ENCODE results near the gene GABRE. TPM values are rescaled to one million over a fixed set of nuclear protein-coding genes. Genes with fewer than 3 reads are reported as not detected.
"Not testable (repeated sequence)": the region's sequence is repeated elsewhere in the genome, so short reads cannot be mapped to it uniquely, and the experiment has no call there.

Gene GABRE
- total RNA-seq, 4 donors from 2014 or later, result 31.4 to 81.0 (median 73.4) TPM

DNA sequence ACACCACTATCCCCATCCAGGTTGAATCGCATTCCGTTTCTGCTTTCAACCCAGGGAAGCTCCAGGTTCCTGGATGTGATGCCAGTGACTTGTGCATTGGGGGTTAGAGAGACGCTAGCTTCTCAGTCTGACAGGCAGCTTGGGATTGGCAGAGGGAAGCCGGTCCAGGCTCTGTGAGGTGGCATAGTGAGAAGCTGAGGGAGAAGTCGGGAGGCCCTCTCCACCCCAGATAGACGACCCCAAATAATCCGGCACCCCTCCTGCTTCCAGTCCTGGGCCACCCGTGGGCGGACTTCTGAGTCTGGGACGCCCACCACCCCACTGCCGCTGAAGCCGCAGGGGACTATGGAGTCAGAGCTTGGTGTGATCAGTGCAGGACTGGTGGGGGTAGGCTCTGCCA lies 54.4 kb downstream of the GABRE start:
- Histone ChIP-seq H3K27ac (no peak overlapping the region), H3K4me3 (no peak overlapping the region), H3K9me3 (no peaks in the 10 kb centered on the region), H3K36me3 (no peaks in the 10 kb centered on the region), H3K27me3 (no peaks in the 10 kb centered on the region), H3K4me1 (no peaks in the 10 kb centered on the region)
- DNase-seq, result no peak
- intact Hi-C loops (cut with DNase I; ENCODE audit: low total_unique reads) (no loop called here), in situ Hi-C loops (cut with MboI; ENCODE audit: low pct_ligation_motif_present in 1 of 4, low pct_unique_long_range_greater_than_20kb in 1 of 4, low sequenced_read_pairs in 3 of 4) (no loop called here)
- WGBS, 2 donors (ENCODE audit: low coverage in 1 of 2), result 91% methylated on average over 12 of the region's 12 CpGs; no CpG with 5 or more reads in 1 of the 2 donors
- no peak for TF ChIP-seq POLR2AphosphoS5 (IDR thresholded peaks at IDR 0.05)
- TF ChIP-seq, protein P1, sequence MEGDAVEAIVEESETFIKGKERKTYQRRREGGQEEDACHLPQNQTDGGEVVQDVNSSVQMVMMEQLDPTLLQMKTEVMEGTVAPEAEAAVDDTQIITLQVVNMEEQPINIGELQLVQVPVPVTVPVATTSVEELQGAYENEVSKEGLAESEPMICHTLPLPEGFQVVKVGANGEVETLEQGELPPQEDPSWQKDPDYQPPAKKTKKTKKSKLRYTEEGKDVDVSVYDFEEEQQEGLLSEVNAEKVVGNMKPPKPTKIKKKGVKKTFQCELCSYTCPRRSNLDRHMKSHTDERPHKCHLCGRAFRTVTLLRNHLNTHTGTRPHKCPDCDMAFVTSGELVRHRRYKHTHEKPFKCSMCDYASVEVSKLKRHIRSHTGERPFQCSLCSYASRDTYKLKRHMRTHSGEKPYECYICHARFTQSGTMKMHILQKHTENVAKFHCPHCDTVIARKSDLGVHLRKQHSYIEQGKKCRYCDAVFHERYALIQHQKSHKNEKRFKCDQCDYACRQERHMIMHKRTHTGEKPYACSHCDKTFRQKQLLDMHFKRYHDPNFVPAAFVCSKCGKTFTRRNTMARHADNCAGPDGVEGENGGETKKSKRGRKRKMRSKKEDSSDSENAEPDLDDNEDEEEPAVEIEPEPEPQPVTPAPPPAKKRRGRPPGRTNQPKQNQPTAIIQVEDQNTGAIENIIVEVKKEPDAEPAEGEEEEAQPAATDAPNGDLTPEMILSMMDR (IDR thresholded peaks at IDR 0.05), result no peak
- TF ChIP-seq POLR2A (IDR thresholded peaks at IDR 0.05), result no peak
- TF ChIP-seq EP300 (IDR thresholded peaks at IDR 0.05; ENCODE audit: low read depth), result no peak

DNA sequence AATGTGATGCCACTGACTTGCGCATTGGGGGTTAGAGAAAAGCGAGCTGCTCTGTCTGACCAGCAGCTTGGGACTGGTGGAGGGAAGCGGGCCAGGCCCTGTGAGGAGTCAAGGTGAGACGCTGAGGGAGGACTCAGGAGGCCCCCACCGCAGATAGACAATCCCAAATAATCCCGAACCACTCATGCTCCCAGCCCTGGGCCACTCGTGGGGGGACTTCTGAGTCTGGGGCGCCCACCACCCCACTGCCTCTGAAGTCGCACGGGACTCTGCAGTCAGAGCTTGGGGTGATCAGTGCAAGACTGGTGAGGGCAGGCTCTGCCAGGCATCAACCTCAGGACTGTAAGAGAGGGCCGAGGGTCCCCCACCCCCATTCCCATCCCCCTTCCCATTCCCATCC lies 54.9 kb downstream of the GABRE start:
- WGBS, 2 donors (ENCODE audit: low coverage in 1 of 2), result 89% methylated on average over 11 of the region's 11 CpGs; no CpG with 5 or more reads in 1 of the 2 donors
- no peaks in the 10 kb centered on the region for H3K27me3 ChIP-seq
- H3K27ac ChIP-seq, result no peak overlapping the region
- no peak for DNase-seq
- H3K9me3 ChIP-seq, result no peaks in the 10 kb centered on the region
- in situ Hi-C loops (cut with MboI; ENCODE audit: low pct_ligation_motif_present in 1 of 4, low pct_unique_long_range_greater_than_20kb in 1 of 4, low sequenced_read_pairs in 3 of 4) (no loop called here), intact Hi-C loops (cut with DNase I; ENCODE audit: low total_unique reads) (no loop called here)
- TF ChIP-seq POLR2A (IDR thresholded peaks at IDR 0.05) (no peak), POLR2AphosphoS5 (IDR thresholded peaks at IDR 0.05) (no peak), EP300 (IDR thresholded peaks at IDR 0.05; ENCODE audit: low read depth) (no peak)
- TF ChIP-seq, protein P1 (IDR thresholded peaks at IDR 0.05), result no peak
- H3K36me3 ChIP-seq, result no peaks in the 10 kb centered on the region
- no peak overlapping the region for H3K4me3 ChIP-seq
- H3K4me1 ChIP-seq, result no peaks in the 10 kb centered on the region

DNA sequence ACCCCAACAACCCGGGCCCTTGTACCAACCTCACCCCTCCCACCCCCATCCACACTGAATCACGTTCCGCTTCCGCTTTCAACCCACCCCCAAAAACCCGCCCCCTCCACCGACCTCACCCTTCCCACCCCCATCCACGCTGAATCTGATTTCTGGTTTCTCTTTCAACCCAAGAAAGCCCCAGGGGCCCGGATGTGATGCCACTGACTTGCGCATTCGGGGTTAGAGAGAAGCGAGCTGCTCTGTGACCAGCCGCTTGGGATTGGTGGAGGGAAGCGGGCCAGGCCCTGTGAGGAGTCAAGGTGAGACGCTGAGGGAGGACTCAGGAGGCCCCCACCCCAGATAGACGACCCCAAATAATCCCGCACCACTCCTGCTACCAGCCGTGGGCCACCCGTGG lies 55.7 kb downstream of the GABRE start:
- H3K27ac ChIP-seq; H3K4me1 ChIP-seq; H3K4me3 ChIP-seq; in situ Hi-C loops (cut with MboI; ENCODE audit: low pct_ligation_motif_present in 1 of 4, low pct_unique_long_range_greater_than_20kb in 1 of 4, low sequenced_read_pairs in 3 of 4); DNase-seq; H3K36me3 ChIP-seq; H3K9me3 ChIP-seq; intact Hi-C loops (cut with DNase I; ENCODE audit: low total_unique reads); H3K27me3 ChIP-seq: not testable (repeated sequence)
- WGBS, 2 donors (ENCODE audit: low coverage in 1 of 2), result 92% methylated on average over 13 of the region's 18 CpGs; no CpG with 5 or more reads in 1 of the 2 donors

DNA sequence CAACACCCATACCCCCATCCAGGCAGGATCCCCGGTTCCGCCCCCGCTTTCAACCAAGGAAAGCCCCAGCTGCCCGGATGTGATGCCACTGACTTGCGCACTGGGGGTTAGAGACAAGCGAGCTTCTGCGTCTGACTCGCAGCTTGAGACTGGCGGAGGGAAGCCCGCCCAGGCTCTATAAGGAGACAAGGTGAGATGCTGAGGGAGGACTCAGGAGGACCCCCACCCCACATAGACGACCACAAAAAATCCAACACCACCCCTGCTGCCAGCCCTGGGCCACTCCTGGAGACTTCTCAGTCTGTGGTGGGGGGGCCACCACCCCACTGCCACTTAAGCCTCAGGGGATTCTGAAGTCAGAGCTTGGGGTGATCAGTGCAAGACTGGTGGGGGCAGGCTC lies 61.7 kb downstream of the GABRE start, which contains the start of gene MAGEA4:
MAGEA4 (plus strand) TSS at position 110 of the 400 bp plus-strand sequence. CDS start 10,776 bp downstream, outside the sequence.
- DNase-seq, result no peak
- TF ChIP-seq EP300 (IDR thresholded peaks at IDR 0.05; ENCODE audit: low read depth) (no peak), POLR2AphosphoS5 (IDR thresholded peaks at IDR 0.05) (no peak), POLR2A (IDR thresholded peaks at IDR 0.05) (no peak)
- TF ChIP-seq, protein P1 (IDR thresholded peaks at IDR 0.05), result no peak
- intact Hi-C loops (cut with DNase I; ENCODE audit: low total_unique reads) (no loop called here), in situ Hi-C loops (cut with MboI; ENCODE audit: low pct_ligation_motif_present in 1 of 4, low pct_unique_long_range_greater_than_20kb in 1 of 4, low sequenced_read_pairs in 3 of 4) (no loop called here)
- no peak within 1 kb of the TSS for H3K27ac ChIP-seq
- no peak within 1 kb of the TSS for H3K4me3 ChIP-seq
- H3K9me3 ChIP-seq, result no peaks in the 10 kb centered on the region
- H3K36me3 ChIP-seq, result no peaks in the 10 kb centered on the region
- no peaks in the 10 kb centered on the region for H3K27me3 ChIP-seq
- 94% methylated on average over 8 of the region's 11 CpGs; no CpG with 5 or more reads in 1 of the 2 donors for WGBS, 2 donors (ENCODE audit: low coverage in 1 of 2)
- H3K4me1 ChIP-seq, result no peaks in the 10 kb centered on the region

DNA sequence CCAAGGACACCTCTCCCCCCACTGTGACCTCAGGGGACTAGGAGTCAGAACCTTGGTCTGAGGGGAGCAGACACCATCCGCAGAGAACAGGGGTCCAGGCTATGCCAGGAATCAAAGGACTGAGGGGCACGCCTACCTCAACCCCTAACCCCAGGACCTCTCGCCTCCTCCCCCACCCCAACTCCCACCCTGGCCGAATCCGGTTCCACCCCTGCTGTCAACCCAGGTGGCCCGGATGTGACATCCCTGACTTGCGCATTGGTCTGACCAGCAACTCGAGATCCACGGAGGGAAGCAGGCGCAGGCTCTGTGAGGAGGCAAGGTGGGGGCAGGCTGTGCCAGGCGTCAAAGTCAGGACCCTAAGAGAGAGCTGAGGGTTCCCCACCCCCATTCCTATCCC lies 62.3 kb downstream of the GABRE start:
- intact Hi-C loops (cut with DNase I; ENCODE audit: low total_unique reads), result no loop called here
- no peaks in the 10 kb centered on the region for H3K9me3 ChIP-seq
- DNase-seq, result no peak
- in situ Hi-C loops (cut with MboI; ENCODE audit: low pct_ligation_motif_present in 1 of 4, low pct_unique_long_range_greater_than_20kb in 1 of 4, low sequenced_read_pairs in 3 of 4), result no loop called here
- no peak for TF ChIP-seq POLR2AphosphoS5 (IDR thresholded peaks at IDR 0.05)
- TF ChIP-seq, protein P1 (IDR thresholded peaks at IDR 0.05), result no peak
- H3K27me3 ChIP-seq, result no peaks in the 10 kb centered on the region
- no peaks in the 10 kb centered on the region for H3K36me3 ChIP-seq
- no peak overlapping the region for H3K4me3 ChIP-seq
- WGBS, 2 donors (ENCODE audit: low coverage in 1 of 2), result 79% methylated on average over 10 of the region's 11 CpGs; no CpG with 5 or more reads in 1 of the 2 donors
- no peak overlapping the region for H3K27ac ChIP-seq
- no peaks in the 10 kb centered on the region for H3K4me1 ChIP-seq

Data from transverse colon (tissue), 4 donors.